ENCODE results near the gene DENND4A.

- TF ChIP-seq POLR2A (IDR thresholded peaks at IDR 0.05), result no peak
- TF ChIP-seq CTCF (IDR thresholded peaks at IDR 0.05), result no peak
Measured at GRCh38 chr15:65680544-65680943, 111.5 kb downstream of the DENND4A start.
